Stimulated activated CD4-positive, alpha-beta T cell treated with anti-CD3 and anti-CD28 coated beads, Interleukin-2, amount 100 ng/mL, for 48 hours (primary cell): Measurements from ENCODE around the gene HOXA7.

Experiments used
- DNase-seq, 2 donors: peaks; one replicate each; pipeline ENCODE4 v3.0.0-alpha.2; 2020

Gene HOXA7

GRCh38 chr7:27182285-27182841 lies 25.9 kb upstream of the HOXA7 start:
- DNase-seq, result no peak

GRCh38 chr7:27181795-27182275 lies 25.4 kb upstream of the HOXA7 start:
- no peak for DNase-seq

GRCh38 chr7:27180431-27181420 lies 24.3 kb upstream of the HOXA7 start:
- no peak for DNase-seq

GRCh38 chr7:27179503-27180430 lies 23.3 kb upstream of the HOXA7 start:
- DNase-seq, result peak; percentile 67 to 72

- DNase-seq, result no peak
These were observed 22.6 kb upstream of the HOXA7 start for GRCh38 chr7:27179030-27179429.

- no peak for DNase-seq
These were observed 21.9 kb upstream of the HOXA7 start for GRCh38 chr7:27178366-27178765.

GRCh38 chr7:27177795-27178320 lies 21.4 kb upstream of the HOXA7 start:
- no peak for DNase-seq

- DNase-seq, result no peak
These were observed 20.7 kb upstream of the HOXA7 start for GRCh38 chr7:27176962-27177794.

- no peak for DNase-seq
These were observed 20.0 kb upstream of the HOXA7 start for GRCh38 chr7:27176524-27176845.

GRCh38 chr7:27175626-27176523 lies 19.4 kb upstream of the HOXA7 start:
- no peak for DNase-seq

GRCh38 chr7:27174874-27175625 lies 18.6 kb upstream of the HOXA7 start:
- DNase-seq, result no peak

- no peak for DNase-seq
These were observed 17.7 kb upstream of the HOXA7 start, which contains the start of gene HOXA10 for GRCh38 chr7:27173956-27174873. HOXA10 (minus strand) TSS chr7:27174320; CDS start chr7:27174306, 14 bp downstream.

GRCh38 chr7:27173511-27173955 lies 17.1 kb upstream of the HOXA7 start:
- no peak for DNase-seq

- DNase-seq, result no peak
These were observed 16.5 kb upstream of the HOXA7 start for GRCh38 chr7:27172823-27173510.

GRCh38 chr7:27172315-27172774 lies 15.9 kb upstream of the HOXA7 start:
- no peak for DNase-seq

- DNase-seq, result no peak
These were observed 15.3 kb upstream of the HOXA7 start for GRCh38 chr7:27171637-27172314.

GRCh38 chr7:27171325-27171636 lies 14.8 kb upstream of the HOXA7 start:
- DNase-seq, result no peak
